Measurements from ENCODE around the gene UGT2B11.
"Not testable (repeated sequence)": the region's sequence is repeated elsewhere in the genome, so short reads cannot be mapped to it uniquely, and the experiment has no call there.

Gene UGT2B11

GRCh38 chr4:69194166-69194565 lies 20.4 kb downstream of the UGT2B11 start:
- Mint-ChIP-seq H3K36me3 (ENCODE audit: low read depth) (no peaks in the 10 kb centered on the region), H3K9me3 (peaks cover 26% of the 10 kb centered on the region), H3K27me3 (no peaks in the 10 kb centered on the region), H3K27ac (no peak overlapping the region), H3K4me3 (no peak overlapping the region), H3K4me1 (ENCODE audit: low read depth) (no peaks in the 10 kb centered on the region)
- intact Hi-C loops (cut with micrococcal nuclease): no loop called here

- H3K4me1 Mint-ChIP-seq (ENCODE audit: low read depth); H3K4me3 Mint-ChIP-seq; H3K27ac Mint-ChIP-seq; intact Hi-C loops (cut with micrococcal nuclease); H3K36me3 Mint-ChIP-seq (ENCODE audit: low read depth); H3K27me3 Mint-ChIP-seq: not testable (repeated sequence)
- H3K9me3 Mint-ChIP-seq: peaks cover 19% of the 10 kb centered on the region
These were observed 22.6 kb downstream of the UGT2B11 start for GRCh38 chr4:69191905-69192304.

- H3K4me1 Mint-ChIP-seq (ENCODE audit: low read depth); H3K27ac Mint-ChIP-seq; H3K36me3 Mint-ChIP-seq (ENCODE audit: low read depth): not testable (repeated sequence)
These were observed 23.9 kb downstream of the UGT2B11 start for GRCh38 chr4:69190621-69191020.

GRCh38 chr4:69181519-69182169 lies 32.9 kb downstream of the UGT2B11 start:
- H3K4me1 Mint-ChIP-seq (ENCODE audit: low read depth); H3K27me3 Mint-ChIP-seq; H3K36me3 Mint-ChIP-seq (ENCODE audit: low read depth); H3K27ac Mint-ChIP-seq; H3K4me3 Mint-ChIP-seq; intact Hi-C loops (cut with micrococcal nuclease): not testable (repeated sequence)
- H3K9me3 Mint-ChIP-seq: peaks cover 18% of the 10 kb centered on the region

More at GRCh38 chr4:69190621-69191020, 23.9 kb downstream of the UGT2B11 start:
- H3K4me3 Mint-ChIP-seq; intact Hi-C loops (cut with micrococcal nuclease); H3K27me3 Mint-ChIP-seq: not testable (repeated sequence)
- peaks cover 26% of the 10 kb centered on the region for H3K9me3 Mint-ChIP-seq

GRCh38 chr4:69179817-69180216 lies 34.7 kb downstream of the UGT2B11 start:
- intact Hi-C loops (cut with micrococcal nuclease); H3K4me3 Mint-ChIP-seq; H3K36me3 Mint-ChIP-seq (ENCODE audit: low read depth); H3K4me1 Mint-ChIP-seq (ENCODE audit: low read depth); H3K27me3 Mint-ChIP-seq; H3K9me3 Mint-ChIP-seq; H3K27ac Mint-ChIP-seq: not testable (repeated sequence)

- H3K4me1 Mint-ChIP-seq (ENCODE audit: low read depth); H3K4me3 Mint-ChIP-seq; H3K9me3 Mint-ChIP-seq; H3K27me3 Mint-ChIP-seq; intact Hi-C loops (cut with micrococcal nuclease); H3K27ac Mint-ChIP-seq; H3K36me3 Mint-ChIP-seq (ENCODE audit: low read depth): not testable (repeated sequence)
These were observed 35.8 kb downstream of the UGT2B11 start for GRCh38 chr4:69178751-69179205.

- not testable (repeated sequence) for H3K27me3 Mint-ChIP-seq; H3K4me3 Mint-ChIP-seq; H3K9me3 Mint-ChIP-seq; H3K4me1 Mint-ChIP-seq (ENCODE audit: low read depth); H3K27ac Mint-ChIP-seq; H3K36me3 Mint-ChIP-seq (ENCODE audit: low read depth)
- intact Hi-C loops (cut with micrococcal nuclease): loop anchor here (5.0 kb wide), 1 partner anchor 898 kb away; no protein-coding TSS in a partner anchor
These were observed 44.1 kb downstream of the UGT2B11 start for GRCh38 chr4:69170233-69171134.

GRCh38 chr4:69169171-69169570 lies 45.4 kb downstream of the UGT2B11 start:
- H3K27ac Mint-ChIP-seq; intact Hi-C loops (cut with micrococcal nuclease); H3K27me3 Mint-ChIP-seq; H3K36me3 Mint-ChIP-seq (ENCODE audit: low read depth); H3K4me1 Mint-ChIP-seq (ENCODE audit: low read depth); H3K4me3 Mint-ChIP-seq; H3K9me3 Mint-ChIP-seq: not testable (repeated sequence)

GRCh38 chr4:69167300-69167699 lies 47.2 kb downstream of the UGT2B11 start:
- H3K4me1 Mint-ChIP-seq (ENCODE audit: low read depth): no peaks in the 10 kb centered on the region
- H3K27me3 Mint-ChIP-seq: no peaks in the 10 kb centered on the region
- H3K36me3 Mint-ChIP-seq (ENCODE audit: low read depth): no peaks in the 10 kb centered on the region
- H3K27ac Mint-ChIP-seq: no peak overlapping the region
- no peak overlapping the region for H3K4me3 Mint-ChIP-seq
- H3K9me3 Mint-ChIP-seq: peaks cover 7% of the 10 kb centered on the region
- intact Hi-C loops (cut with micrococcal nuclease): no loop called here

- intact Hi-C loops (cut with micrococcal nuclease); H3K27ac Mint-ChIP-seq; H3K27me3 Mint-ChIP-seq; H3K4me3 Mint-ChIP-seq; H3K4me1 Mint-ChIP-seq (ENCODE audit: low read depth); H3K36me3 Mint-ChIP-seq (ENCODE audit: low read depth); H3K9me3 Mint-ChIP-seq: not testable (repeated sequence)
These were observed 48.2 kb downstream of the UGT2B11 start for GRCh38 chr4:69166376-69166775.

GRCh38 chr4:69165707-69166106 lies 48.8 kb downstream of the UGT2B11 start:
- intact Hi-C loops (cut with micrococcal nuclease); H3K4me3 Mint-ChIP-seq; H3K27me3 Mint-ChIP-seq; H3K9me3 Mint-ChIP-seq; H3K27ac Mint-ChIP-seq; H3K36me3 Mint-ChIP-seq (ENCODE audit: low read depth); H3K4me1 Mint-ChIP-seq (ENCODE audit: low read depth): not testable (repeated sequence)

- H3K9me3 Mint-ChIP-seq: no peaks in the 10 kb centered on the region
- H3K27me3 Mint-ChIP-seq: no peaks in the 10 kb centered on the region
- H3K36me3 Mint-ChIP-seq (ENCODE audit: low read depth): no peaks in the 10 kb centered on the region
- no peaks in the 10 kb centered on the region for H3K4me1 Mint-ChIP-seq (ENCODE audit: low read depth)
- intact Hi-C loops (cut with micrococcal nuclease): no loop called here
- no peak overlapping the region for H3K4me3 Mint-ChIP-seq
- H3K27ac Mint-ChIP-seq: no peak overlapping the region
These were observed 57.6 kb downstream of the UGT2B11 start for GRCh38 chr4:69156913-69157312.

GRCh38 chr4:69154021-69154420 lies 60.5 kb downstream of the UGT2B11 start:
- Mint-ChIP-seq H3K9me3 (no peaks in the 10 kb centered on the region), H3K27me3 (no peaks in the 10 kb centered on the region), H3K36me3 (ENCODE audit: low read depth) (no peaks in the 10 kb centered on the region), H3K27ac (no peak overlapping the region), H3K4me1 (ENCODE audit: low read depth) (no peaks in the 10 kb centered on the region), H3K4me3 (no peak overlapping the region)
- intact Hi-C loops (cut with micrococcal nuclease): no loop called here
